Smooth muscle cell (in vitro differentiated cells): Measurements from ENCODE around the gene IQSEC1. TPM values are rescaled to one million over a fixed set of nuclear protein-coding genes. Genes with fewer than 3 reads are reported as not detected.

Experiments
- DNase-seq: peaks from one replicate; lab custom pipeline; 2025; ENCODE audit not compliant: unreplicated experiment; lab: John Stamatoyannopoulos, UW
- H2AFZ ChIP-seq: fragments of 200-600 bp; sonication (generic); 2 replicates; pipeline ENCODE4 v1.6.0; 2016; ENCODE audit warnings: antibody characterized with exemption, low read depth, mild to moderate bottlenecking
- H3F3A ChIP-seq: fragments of 200-600 bp; sonication (generic); 2 replicates; pipeline ENCODE4 v1.6.0; 2017; ENCODE audit warnings: antibody characterized with exemption, low read depth
- H3K27ac ChIP-seq: fragments of 200-600 bp; sonication (generic); 2 replicates; pipeline ENCODE4 v1.5.1; 2016; ENCODE audit warnings: low read depth, mild to moderate bottlenecking
- H3K27me3 ChIP-seq: fragments of 200-600 bp; sonication (generic); 2 replicates; pipeline ENCODE4 v1.6.1; 2016; ENCODE audit warnings: low read depth, mild to moderate bottlenecking
- H3K36me3 ChIP-seq: fragments of 200-600 bp; sonication (generic); 2 replicates; pipeline ENCODE4 v1.5.1; 2016; ENCODE audit warnings: low read depth
- H3K4me1 ChIP-seq: fragments of 200-600 bp; sonication (generic); 2 replicates; pipeline ENCODE4 v1.5.1; 2016; ENCODE audit warnings: low read depth
- H3K4me2 ChIP-seq: fragments of 200-600 bp; sonication (generic); 2 replicates; pipeline ENCODE4 v1.6.0; 2016; ENCODE audit warnings: mild to moderate bottlenecking
- H3K4me3 ChIP-seq: fragments of 200-600 bp; sonication (generic); 2 replicates; pipeline ENCODE4 v1.5.1; 2016; ENCODE audit warnings: mild to moderate bottlenecking
- H3K79me2 ChIP-seq: fragments of 200-600 bp; sonication (generic); 2 replicates; pipeline ENCODE4 v1.6.0; 2016; ENCODE audit warnings: low read depth, mild to moderate bottlenecking
- H3K9ac ChIP-seq: fragments of 200-600 bp; sonication (generic); 2 replicates; pipeline ENCODE4 v1.6.0; 2016; ENCODE audit warnings: low read depth
- H3K9me3 ChIP-seq: fragments of 200-600 bp; sonication (generic); replicated peaks from 2 replicates; pipeline ENCODE4 v1.5.1; 2016; ENCODE audit warnings: low read depth
- H4K20me1 ChIP-seq: fragments of 200-600 bp; sonication (generic); 2 replicates; pipeline ENCODE4 v1.6.0; 2016; ENCODE audit warnings: low read depth
- CTCF ChIP-seq: fragments of 200-600 bp; sonication (generic); IDR thresholded peaks from 2 replicates; pipeline ENCODE4 v1.5.1; 2017; ENCODE audit warnings: borderline replicate concordance, mild to moderate bottlenecking, antibody characterized with exemption; ENCODE audit not compliant: insufficient read depth, poor library complexity, severe bottlenecking
- WGBS: methylation state at CpG from one replicate; pipeline ENCODE4 v1.1.7; 2016; ENCODE audit warnings: low lambda C conversion rate; 5-methylcytosine and 5-hydroxymethylcytosine counted together
- polyA plus RNA-seq: library from polyadenylated mRNA; unstranded; fragments of >200 nt; fragmentation: Nextera tagmentation; extraction: Ambion mirVana; gene quantifications from 2 replicates; pipeline ENCODE4 v1.2.1, GENCODE V29; 2016
- total RNA-seq: library from RNA; depleted of rRNA; stranded (reverse); fragments of >200 nt; gene quantifications from 2 replicates; pipeline ENCODE4 v1.2.3, GENCODE V29; 2014

IQSEC1 gene
- total and polyA plus RNA-seq, 2 experiments from 2014 or later = 18.9 to 19.8 TPM

DNA sequence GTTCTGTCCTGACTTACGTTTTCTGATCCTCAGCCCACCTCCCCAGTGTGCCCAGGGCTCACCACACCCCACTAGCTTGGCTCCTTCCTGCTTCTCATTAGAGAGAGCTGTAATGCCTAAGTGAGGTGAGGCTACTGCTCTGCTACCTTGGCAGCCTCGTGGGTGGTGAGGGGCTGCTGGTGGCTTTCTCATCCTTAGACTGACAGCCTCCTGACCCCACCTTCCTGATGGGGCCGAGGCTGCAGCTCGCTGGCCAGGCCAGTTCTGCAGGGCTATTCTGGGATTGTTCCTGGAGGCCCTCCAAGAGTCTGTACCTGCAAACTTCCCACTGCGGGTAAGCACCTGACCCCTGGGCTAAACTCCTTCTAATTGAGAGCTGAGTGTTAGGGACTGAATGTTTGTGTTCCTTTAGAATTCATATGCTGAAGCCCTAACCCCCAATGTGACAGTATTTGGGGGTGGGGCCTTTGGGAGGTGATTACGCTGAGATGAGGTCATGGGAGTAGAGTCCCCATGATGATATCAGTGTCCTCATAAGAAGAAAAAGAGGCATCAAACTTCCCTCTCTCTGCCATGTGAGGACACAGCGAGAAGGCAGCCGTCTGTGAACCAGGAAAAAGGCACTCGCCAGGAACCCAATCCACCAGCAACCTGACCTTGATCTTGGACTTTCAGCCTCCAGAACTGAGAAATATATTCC, 38.1 kb upstream of the IQSEC1 start:
- H3K27ac ChIP-seq = no peak overlapping the region
- peaks cover 9% of the 10 kb centered on the region for H3K4me1 ChIP-seq
- 61% methylated on average over 9 of the region's 9 CpGs for WGBS
- TF ChIP-seq CTCF = no peak
- no peaks in the 10 kb centered on the region for H3F3A ChIP-seq
- H3K79me2 ChIP-seq = no peaks in the 10 kb centered on the region
- no peaks in the 10 kb centered on the region for H3K27me3 ChIP-seq
- H3K36me3 ChIP-seq = no peaks in the 10 kb centered on the region
- H2AFZ ChIP-seq = no peak overlapping the region
- H3K9me3 ChIP-seq = no peaks in the 10 kb centered on the region
- H3K4me2 ChIP-seq = no peak overlapping the region
- H3K4me3 ChIP-seq = no peak overlapping the region
- DNase-seq = no peak
- H4K20me1 ChIP-seq = peaks cover 6% of the 10 kb centered on the region
- no peak overlapping the region for H3K9ac ChIP-seq

- no peaks in the 10 kb centered on the region for H3K27me3 ChIP-seq
- no peak for TF ChIP-seq CTCF
- H3K9me3 ChIP-seq = no peaks in the 10 kb centered on the region
- H3K36me3 ChIP-seq = no peaks in the 10 kb centered on the region
- no peak overlapping the region for H3K4me3 ChIP-seq
- H3K4me1 ChIP-seq = peaks cover 9% of the 10 kb centered on the region
- H3K79me2 ChIP-seq = no peaks in the 10 kb centered on the region
- H4K20me1 ChIP-seq = peaks cover 12% of the 10 kb centered on the region
- WGBS = 21% methylated on average over 8 of the region's 8 CpGs
- peak overlapping the region; percentile 51 for H3K4me2 ChIP-seq
- H3F3A ChIP-seq = no peaks in the 10 kb centered on the region
- no peak overlapping the region for H2AFZ ChIP-seq
- H3K9ac ChIP-seq = no peak overlapping the region
- DNase-seq = no peak
- H3K27ac ChIP-seq = no peak overlapping the region
Observed at GRCh38 chr3:13110678-13111116, 37.5 kb upstream of the IQSEC1 start.

GRCh38 chr3:13109516-13109915, 36.3 kb upstream of the IQSEC1 start:
- Histone ChIP-seq H3K4me2 (no peak overlapping the region), H3K27me3 (no peaks in the 10 kb centered on the region), H3F3A (no peaks in the 10 kb centered on the region), H3K4me1 (peaks cover 9% of the 10 kb centered on the region), H3K27ac (no peak overlapping the region), H3K9me3 (no peaks in the 10 kb centered on the region), H3K9ac (no peak overlapping the region), H2AFZ (no peak overlapping the region), H3K79me2 (no peaks in the 10 kb centered on the region), H3K4me3 (no peak overlapping the region), H4K20me1 (peaks cover 12% of the 10 kb centered on the region), H3K36me3 (no peaks in the 10 kb centered on the region)
- 100% methylated on average over 5 of the region's 5 CpGs for WGBS
- no peak for TF ChIP-seq CTCF
- no peak for DNase-seq

DNA sequence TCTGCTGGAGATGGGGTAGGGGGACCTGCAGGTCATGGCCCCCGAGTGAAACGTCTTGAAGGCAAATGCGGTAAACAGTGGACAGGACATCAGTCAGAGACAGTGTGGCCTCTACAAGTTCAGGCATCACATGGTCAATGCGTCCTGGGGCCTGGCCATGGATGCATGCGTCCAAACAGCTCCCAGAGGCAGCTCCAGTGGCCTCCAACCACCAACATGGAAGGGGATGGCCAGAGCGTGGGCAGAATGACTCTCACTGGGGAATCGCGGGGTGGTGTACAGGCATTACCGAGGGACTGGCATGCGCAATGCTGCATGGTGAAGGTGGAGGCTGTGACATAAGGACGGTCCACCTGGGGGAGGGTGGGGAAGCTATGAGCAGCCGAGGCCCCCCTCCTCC, 35.6 kb upstream of the IQSEC1 start:
- no peaks in the 10 kb centered on the region for H3K27me3 ChIP-seq
- no peaks in the 10 kb centered on the region for H3K36me3 ChIP-seq
- peaks cover 12% of the 10 kb centered on the region for H4K20me1 ChIP-seq
- no peaks in the 10 kb centered on the region for H3F3A ChIP-seq
- no peak overlapping the region for H2AFZ ChIP-seq
- no peak overlapping the region for H3K27ac ChIP-seq
- no peak overlapping the region for H3K4me2 ChIP-seq
- no peaks in the 10 kb centered on the region for H3K9me3 ChIP-seq
- H3K4me3 ChIP-seq = no peak overlapping the region
- TF ChIP-seq CTCF = no peak
- no peak for DNase-seq
- peaks cover 9% of the 10 kb centered on the region for H3K4me1 ChIP-seq
- WGBS = 97% methylated on average over 12 of the region's 12 CpGs
- H3K9ac ChIP-seq = no peak overlapping the region
- no peaks in the 10 kb centered on the region for H3K79me2 ChIP-seq
